Kidney tubule cell (primary cell): ENCODE results near the gene ALOX12B.
"Not testable (repeated sequence)": the region's sequence is repeated elsewhere in the genome, so short reads cannot be mapped to it uniquely, and the experiment has no call there.

Experiments
- DNase-seq: peaks from one replicate; pipeline ENCODE4 v3.0.0-alpha.2; 2018; ENCODE audit warnings: low spot score

The ALOX12B gene

GRCh38 chr17:8041979-8042378 is 45.5 kb downstream of the ALOX12B start:
- DNase-seq = no peak

- peak; percentile 67 for DNase-seq
Measured at GRCh38 chr17:8041249-8041928, 46.1 kb downstream of the ALOX12B start.

- no peak for DNase-seq
Measured at GRCh38 chr17:8039611-8040168, 47.8 kb downstream of the ALOX12B start.

GRCh38 chr17:8038954-8039610 is 48.4 kb downstream of the ALOX12B start, which contains the start of gene ALOX15B:
TSS of gene ALOX15B (plus strand) at chr17:8039059. CDS start at chr17:8039156, 97 bp downstream.
- DNase-seq = no peak

- DNase-seq = no peak
Measured at GRCh38 chr17:8032442-8032841, 55.1 kb downstream of the ALOX12B start.

GRCh38 chr17:8031950-8032349 is 55.6 kb downstream of the ALOX12B start:
- no peak for DNase-seq

- no peak for DNase-seq
Measured at GRCh38 chr17:8031261-8031661, 56.3 kb downstream of the ALOX12B start.

- DNase-seq = peak; percentile 30
Measured at GRCh38 chr17:8029121-8029520, 58.4 kb downstream of the ALOX12B start.

- no peak for DNase-seq
Measured at GRCh38 chr17:8025176-8025911, 62.2 kb downstream of the ALOX12B start.

GRCh38 chr17:8024161-8024560 is 63.4 kb downstream of the ALOX12B start:
- DNase-seq = not testable (repeated sequence)
